Muscle of arm (tissue), 12 donors: ENCODE results near the gene C10orf67. TPM values are rescaled to one million over a fixed set of nuclear protein-coding genes. Genes with fewer than 3 reads are reported as not detected.
"Not testable (repeated sequence)": the region's sequence is repeated elsewhere in the genome, so short reads cannot be mapped to it uniquely, and the experiment has no call there.

Experiments
- DNase-seq: peaks from one replicate; pipeline ENCODE4 v3.0.0-alpha.2; 2013
- polyA plus RNA-seq, 12 donors: library from polyadenylated mRNA; unstranded; fragments of 120-200 nt; gene quantifications; one replicate each; pipeline ENCODE4 v1.2.1, GENCODE V29; 2013; ENCODE audit not compliant: insufficient read length in 12 of 12

The C10orf67 gene
- polyA plus RNA-seq, 12 donors = 0.13 to 0.34 (median 0.16) TPM; not detected in 3

DNA sequence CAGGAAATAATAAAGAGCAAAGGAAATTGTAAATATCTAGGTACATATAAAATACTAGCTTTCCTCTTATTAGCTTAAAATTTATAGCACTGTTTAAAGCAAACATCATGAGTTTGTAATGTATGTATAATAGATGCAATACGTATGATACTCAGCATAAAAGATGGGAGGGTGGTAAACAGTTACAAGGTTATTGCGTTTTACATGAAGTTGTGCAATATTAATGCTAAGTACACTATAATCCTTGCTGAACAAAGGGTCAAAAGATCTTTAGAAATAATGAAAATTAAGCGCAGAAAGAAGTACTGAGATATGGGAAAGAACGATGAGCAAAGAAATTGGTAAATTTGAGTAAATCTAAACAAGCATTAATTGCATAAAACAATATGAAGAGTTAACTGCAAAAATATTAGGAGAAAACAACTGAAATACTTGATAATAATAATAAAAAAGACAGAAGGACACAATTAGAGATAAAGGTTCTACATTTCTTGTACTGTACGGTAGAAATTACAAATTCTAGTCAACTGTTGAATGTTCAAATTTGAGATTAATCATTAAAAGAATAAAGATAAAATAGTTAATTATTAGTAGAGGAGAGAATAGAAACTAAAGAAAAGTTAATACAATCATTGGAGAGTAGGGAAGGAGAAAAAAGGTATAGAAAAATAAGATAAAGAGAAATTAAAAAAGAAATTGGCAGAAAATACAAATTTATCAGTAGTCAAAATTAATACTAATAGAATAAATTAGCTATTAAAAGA is 17.9 kb downstream of the C10orf67 start:
- no peak for DNase-seq

GRCh38 chr10:23325132-23325531 is 19.5 kb downstream of the C10orf67 start:
- no peak for DNase-seq

DNA sequence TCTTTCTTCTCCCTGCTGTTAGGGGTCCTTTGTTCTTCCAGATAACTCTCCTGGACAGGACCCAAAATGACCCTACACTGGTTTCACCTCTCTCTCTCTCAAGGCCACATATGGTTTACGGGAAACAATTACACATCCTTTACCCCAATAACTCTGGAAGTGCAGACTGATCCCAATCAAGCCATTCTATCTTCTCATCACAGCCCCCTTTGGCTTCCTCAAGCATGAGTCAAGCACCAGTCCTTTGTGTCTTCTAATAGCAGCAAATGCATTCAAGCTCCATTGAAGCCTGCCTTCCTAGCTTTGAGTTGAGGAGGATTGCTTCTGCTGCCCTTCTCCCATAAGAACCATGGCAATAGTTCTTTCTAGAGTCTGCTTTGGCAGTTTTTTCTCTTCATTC is 20.2 kb downstream of the C10orf67 start:
- DNase-seq = no peak

DNA sequence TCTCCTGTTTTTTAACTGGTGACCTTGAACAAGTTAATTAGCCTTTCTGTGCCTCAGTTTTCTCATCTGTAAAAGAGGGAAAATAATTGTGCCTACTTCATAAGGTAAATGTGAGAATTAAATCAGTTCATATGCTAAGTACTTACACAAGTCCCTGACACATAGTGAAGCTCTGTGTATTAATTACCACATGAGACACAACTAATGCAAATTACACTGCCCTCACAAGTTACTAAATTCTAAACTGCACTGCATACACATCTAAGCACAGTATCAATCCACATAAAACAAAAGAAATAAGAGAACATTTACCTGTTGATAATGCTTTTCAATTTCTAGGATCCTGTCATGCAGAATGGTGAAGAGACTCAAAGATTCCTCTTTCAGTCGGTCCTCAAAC is 22.5 kb downstream of the C10orf67 start:
- no peak for DNase-seq

- no peak for DNase-seq
Observed at GRCh38 chr10:23319835-23320234, 24.8 kb downstream of the C10orf67 start.

GRCh38 chr10:23318359-23318758 is 26.2 kb downstream of the C10orf67 start:
- DNase-seq = no peak

- no peak for DNase-seq
Observed at GRCh38 chr10:23317416-23317815, 27.2 kb downstream of the C10orf67 start.

DNA sequence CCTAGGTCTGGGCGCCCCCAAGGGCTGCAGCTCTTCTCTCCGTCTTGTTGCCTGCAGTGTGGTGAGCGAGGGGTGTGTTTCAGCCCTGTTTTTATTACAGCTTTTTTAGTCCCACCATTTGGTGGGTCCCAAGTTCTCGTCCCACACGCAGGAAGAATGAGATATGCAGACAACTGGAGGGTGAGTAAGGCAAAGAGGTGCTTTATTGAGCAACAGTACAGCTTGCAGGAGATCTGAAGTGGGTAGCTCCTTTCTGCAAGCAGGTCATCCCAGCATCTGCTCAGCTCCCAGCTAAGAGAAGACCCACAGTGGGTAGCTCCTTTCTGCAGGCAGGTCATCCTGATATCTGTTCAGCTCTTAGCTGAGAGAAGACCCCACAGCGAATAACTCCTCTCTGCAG is 28.2 kb downstream of the C10orf67 start:
- DNase-seq = no peak

DNA sequence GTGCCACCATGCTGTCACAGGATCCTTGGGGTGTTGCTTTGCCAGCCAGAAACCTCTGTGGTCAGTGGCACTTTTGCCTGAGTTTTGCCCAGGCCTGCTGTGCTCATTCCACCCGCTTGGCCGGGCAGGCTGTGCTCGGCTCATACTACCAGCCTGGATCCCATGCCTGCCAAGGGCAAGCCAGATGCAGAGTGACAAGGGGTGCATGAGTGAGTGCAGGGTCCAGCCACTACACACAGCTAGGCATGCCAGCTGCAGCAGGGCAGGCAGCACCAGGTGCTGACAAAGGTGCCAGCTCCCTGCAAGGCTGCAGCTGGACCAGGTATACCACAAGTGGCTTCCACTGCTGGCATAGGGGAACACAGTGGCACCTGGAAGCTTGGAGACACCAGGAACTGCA is 28.6 kb downstream of the C10orf67 start:
- DNase-seq = no peak

GRCh38 chr10:23314835-23315239 is 29.8 kb downstream of the C10orf67 start:
- DNase-seq = peak; percentile 67

GRCh38 chr10:23311034-23311433 is 33.6 kb downstream of the C10orf67 start:
- DNase-seq = no peak

GRCh38 chr10:23310404-23310803 is 34.2 kb downstream of the C10orf67 start:
- DNase-seq = no peak

GRCh38 chr10:23299961-23300360 is 44.6 kb downstream of the C10orf67 start:
- not testable (repeated sequence) for DNase-seq

- no peak for DNase-seq
Observed at GRCh38 chr10:23294638-23295247, 49.9 kb downstream of the C10orf67 start.

GRCh38 chr10:23293973-23294590 is 50.5 kb downstream of the C10orf67 start:
- DNase-seq = no peak

- DNase-seq = peak; percentile 15
Observed at GRCh38 chr10:23293145-23293724, 51.4 kb downstream of the C10orf67 start.

- no peak for DNase-seq
Observed at GRCh38 chr10:23291551-23292334, 52.9 kb downstream of the C10orf67 start.

DNA sequence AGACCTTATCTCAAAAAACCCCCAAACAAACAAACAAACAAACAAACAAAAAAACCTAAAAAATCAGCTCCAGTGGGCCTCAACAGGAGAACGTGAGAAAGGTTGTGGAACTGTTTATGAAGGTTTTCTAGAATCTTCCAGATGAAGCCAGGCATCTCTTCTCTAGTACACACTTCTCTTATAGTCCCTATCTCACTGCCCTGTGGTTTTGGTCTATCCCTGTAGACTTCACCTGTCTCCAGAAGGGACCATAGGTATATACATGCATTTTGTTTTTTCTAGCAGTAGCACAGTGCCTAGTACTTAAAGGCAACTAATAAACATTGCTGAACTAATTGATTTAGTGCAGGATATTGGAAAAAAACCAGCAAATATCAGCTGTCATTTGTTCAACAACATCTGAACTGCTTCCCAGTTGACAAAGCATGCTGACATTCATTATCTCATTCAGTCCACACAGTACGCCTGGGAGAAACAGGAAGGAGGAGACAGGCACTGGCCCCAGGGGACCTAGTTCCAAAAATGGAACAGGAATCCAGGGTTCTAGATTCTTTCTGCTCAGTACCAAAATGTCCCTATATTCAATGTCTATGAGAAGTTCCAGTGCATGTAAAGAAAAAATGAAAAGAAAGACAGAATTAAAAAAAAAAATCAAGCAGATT is 59.8 kb downstream of the C10orf67 start:
- no peak for DNase-seq

DNA sequence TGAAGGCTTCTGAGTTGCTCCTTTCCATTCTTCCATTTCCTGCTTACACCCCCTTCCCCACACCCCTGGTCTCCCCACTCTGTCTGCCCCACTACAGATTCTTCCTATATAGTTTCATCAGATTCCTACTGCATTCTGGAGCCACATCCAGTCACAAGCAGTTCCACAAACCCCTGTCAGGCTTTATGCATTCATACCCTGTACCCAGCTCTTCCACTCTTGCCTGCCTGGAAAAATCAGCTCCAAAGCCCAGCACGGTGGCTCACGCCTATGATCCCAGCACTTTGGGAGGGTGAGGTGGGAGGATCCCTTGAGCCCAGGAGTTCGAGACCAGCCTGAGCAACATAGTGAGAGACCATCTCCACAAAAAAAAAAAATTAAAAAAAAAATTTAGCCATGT is 60.4 kb downstream of the C10orf67 start:
- DNase-seq = no peak

DNA sequence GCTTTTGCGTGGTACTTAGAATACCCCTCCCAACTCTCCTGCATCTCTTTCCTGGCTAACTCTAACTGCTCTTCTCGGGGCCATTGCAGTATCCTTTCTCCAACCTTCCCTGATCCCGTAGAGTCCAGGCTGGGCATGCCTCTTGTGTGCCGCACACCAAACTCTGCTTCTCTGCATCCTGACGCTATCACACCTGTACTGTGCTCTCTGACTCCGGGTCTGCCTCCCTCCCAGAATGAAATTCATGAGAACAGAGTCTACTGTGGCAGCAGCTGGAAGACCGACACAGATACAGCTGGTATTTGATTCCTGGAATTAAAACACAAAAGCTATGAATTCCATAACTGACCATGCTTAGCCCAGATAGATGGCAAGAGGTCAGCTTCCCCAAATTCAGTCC is 60.9 kb downstream of the C10orf67 start:
- DNase-seq = no peak

- DNase-seq = no peak
Observed at GRCh38 chr10:23281044-23281433, 63.6 kb downstream of the C10orf67 start.
